Measurements from ENCODE around the gene MANEA.

MANEA gene

DNA sequence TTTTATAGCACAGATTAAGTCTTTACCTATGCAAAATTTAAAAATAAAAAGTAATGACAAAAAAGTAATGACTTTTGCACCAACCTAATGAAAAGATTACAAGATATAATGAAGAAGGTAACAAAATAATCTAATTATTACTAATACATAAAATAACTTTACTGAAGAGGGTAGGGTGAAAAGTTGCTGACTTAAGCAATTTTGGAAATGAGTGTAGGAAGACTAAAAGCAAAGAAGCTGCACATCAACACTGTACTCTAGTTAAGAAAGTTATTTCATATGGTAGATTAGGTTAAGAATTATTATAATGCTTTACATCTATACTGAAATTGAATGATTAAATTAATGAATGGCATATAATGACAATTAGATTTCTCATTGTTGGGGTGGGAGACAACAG, 76.8 kb downstream of the MANEA start:
- Histone ChIP-seq H3K27me3 (ENCODE audit: insufficient read depth, low read depth, severe bottlenecking) (no peaks in the 10 kb centered on the region), H3K4me3 (ENCODE audit: low read depth, low read length) (no peak overlapping the region), H3K9me3 (ENCODE audit: severe bottlenecking) (no peaks in the 10 kb centered on the region), H3K27ac (no peak overlapping the region), H3K36me3 (no peaks in the 10 kb centered on the region)
- no peak for DNase-seq
- TF ChIP-seq, protein P1, sequence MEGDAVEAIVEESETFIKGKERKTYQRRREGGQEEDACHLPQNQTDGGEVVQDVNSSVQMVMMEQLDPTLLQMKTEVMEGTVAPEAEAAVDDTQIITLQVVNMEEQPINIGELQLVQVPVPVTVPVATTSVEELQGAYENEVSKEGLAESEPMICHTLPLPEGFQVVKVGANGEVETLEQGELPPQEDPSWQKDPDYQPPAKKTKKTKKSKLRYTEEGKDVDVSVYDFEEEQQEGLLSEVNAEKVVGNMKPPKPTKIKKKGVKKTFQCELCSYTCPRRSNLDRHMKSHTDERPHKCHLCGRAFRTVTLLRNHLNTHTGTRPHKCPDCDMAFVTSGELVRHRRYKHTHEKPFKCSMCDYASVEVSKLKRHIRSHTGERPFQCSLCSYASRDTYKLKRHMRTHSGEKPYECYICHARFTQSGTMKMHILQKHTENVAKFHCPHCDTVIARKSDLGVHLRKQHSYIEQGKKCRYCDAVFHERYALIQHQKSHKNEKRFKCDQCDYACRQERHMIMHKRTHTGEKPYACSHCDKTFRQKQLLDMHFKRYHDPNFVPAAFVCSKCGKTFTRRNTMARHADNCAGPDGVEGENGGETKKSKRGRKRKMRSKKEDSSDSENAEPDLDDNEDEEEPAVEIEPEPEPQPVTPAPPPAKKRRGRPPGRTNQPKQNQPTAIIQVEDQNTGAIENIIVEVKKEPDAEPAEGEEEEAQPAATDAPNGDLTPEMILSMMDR (IDR thresholded peaks at IDR 0.05; ENCODE audit: low read depth, low read length), result no peak

GRCh38 chr6:95658886-95659285, 81.6 kb downstream of the MANEA start:
- no peaks in the 10 kb centered on the region for H3K27me3 ChIP-seq (ENCODE audit: insufficient read depth, low read depth, severe bottlenecking)
- H3K9me3 ChIP-seq (ENCODE audit: severe bottlenecking), result no peaks in the 10 kb centered on the region
- TF ChIP-seq, protein P1 (IDR thresholded peaks at IDR 0.05; ENCODE audit: low read depth, low read length), result no peak
- H3K27ac ChIP-seq, result no peak overlapping the region
- H3K4me3 ChIP-seq (ENCODE audit: low read depth, low read length), result no peak overlapping the region
- H3K36me3 ChIP-seq, result no peaks in the 10 kb centered on the region
- DNase-seq, result no peak
